Measurements from ENCODE around the gene FBXW5.

- TF ChIP-seq CTCF (IDR thresholded peaks at IDR 0.05) (no peak), NFYB (CRISPR knock-in tag; conservative IDR thresholded peaks at IDR 0.05; ENCODE audit: low read depth) (no peak), E2F5 (CRISPR knock-in tag; IDR thresholded peaks at IDR 0.05) (no peak), SMAD3 (CRISPR knock-in tag; IDR thresholded peaks at IDR 0.05; ENCODE audit: borderline replicate concordance) (no peak), E2F4 (CRISPR knock-in tag; IDR thresholded peaks at IDR 0.05; ENCODE audit: borderline replicate concordance, low read depth) (no peak), GRHL2 (CRISPR knock-in tag; IDR thresholded peaks at IDR 0.05; ENCODE audit: insufficient replicate concordance, severe bottlenecking) (no peak), IRF2 (CRISPR knock-in tag; IDR thresholded peaks at IDR 0.05; ENCODE audit: borderline replicate concordance, low read depth) (no peak), KAT7 (CRISPR knock-in tag; IDR thresholded peaks at IDR 0.05; ENCODE audit: borderline replicate concordance) (no peak), ZNF512 (CRISPR knock-in tag; IDR thresholded peaks at IDR 0.05; ENCODE audit: borderline replicate concordance) (no peak), ZNF232 (CRISPR knock-in tag; IDR thresholded peaks at IDR 0.05) (no peak), ZNF121 (CRISPR knock-in tag; IDR thresholded peaks at IDR 0.05) (no peak), PRDM15 (CRISPR knock-in tag; IDR thresholded peaks at IDR 0.05) (no peak), PREB (CRISPR knock-in tag; IDR thresholded peaks at IDR 0.05; ENCODE audit: borderline replicate concordance) (no peak), ZMAT4 (CRISPR knock-in tag; IDR thresholded peaks at IDR 0.05) (no peak)
These were observed 17.8 kb downstream of the FBXW5 start for GRCh38 chr9:136926749-136927148.

Measured in WTC11 (cell line).